GM21390 (cell line): ENCODE measurements around the gene NCK2.
A peak's percentile ranks its signal among the peaks of the same experiment; 100 is the strongest.

Experiments
- ATAC-seq: cut with Tn5 transposase; IDR thresholded peaks from one replicate; pipeline ENCODE4 v1.9.1; 2021; ENCODE audit not compliant: unreplicated experiment

NCK2 gene

DNA sequence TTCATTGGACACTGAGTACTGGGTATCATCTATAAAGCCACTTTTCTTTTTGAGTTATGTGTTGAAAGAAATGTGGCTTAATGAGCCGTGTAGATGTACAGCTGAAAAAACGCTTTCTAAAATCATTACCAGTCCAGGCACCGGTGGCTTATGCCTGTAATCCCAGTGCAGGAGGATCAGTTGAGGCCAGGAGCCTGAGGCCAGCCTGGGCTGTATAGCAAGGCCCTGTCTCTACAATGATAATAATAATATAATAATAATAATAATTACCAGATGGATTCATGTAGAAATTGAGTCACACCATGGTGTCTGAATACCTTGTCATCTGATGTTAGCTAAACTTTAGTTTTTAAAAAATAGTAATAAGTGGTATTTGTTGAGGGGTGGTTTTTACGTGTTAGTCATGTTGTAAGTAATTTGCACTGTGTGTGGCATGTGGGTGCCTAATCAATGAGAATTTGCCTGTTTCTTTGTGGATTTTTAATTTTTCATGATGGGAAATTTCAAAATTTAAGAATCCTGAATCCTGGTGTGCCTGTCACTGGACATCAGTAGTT lies 30.1 kb downstream of the NCK2 start:
- no peak for ATAC-seq

DNA sequence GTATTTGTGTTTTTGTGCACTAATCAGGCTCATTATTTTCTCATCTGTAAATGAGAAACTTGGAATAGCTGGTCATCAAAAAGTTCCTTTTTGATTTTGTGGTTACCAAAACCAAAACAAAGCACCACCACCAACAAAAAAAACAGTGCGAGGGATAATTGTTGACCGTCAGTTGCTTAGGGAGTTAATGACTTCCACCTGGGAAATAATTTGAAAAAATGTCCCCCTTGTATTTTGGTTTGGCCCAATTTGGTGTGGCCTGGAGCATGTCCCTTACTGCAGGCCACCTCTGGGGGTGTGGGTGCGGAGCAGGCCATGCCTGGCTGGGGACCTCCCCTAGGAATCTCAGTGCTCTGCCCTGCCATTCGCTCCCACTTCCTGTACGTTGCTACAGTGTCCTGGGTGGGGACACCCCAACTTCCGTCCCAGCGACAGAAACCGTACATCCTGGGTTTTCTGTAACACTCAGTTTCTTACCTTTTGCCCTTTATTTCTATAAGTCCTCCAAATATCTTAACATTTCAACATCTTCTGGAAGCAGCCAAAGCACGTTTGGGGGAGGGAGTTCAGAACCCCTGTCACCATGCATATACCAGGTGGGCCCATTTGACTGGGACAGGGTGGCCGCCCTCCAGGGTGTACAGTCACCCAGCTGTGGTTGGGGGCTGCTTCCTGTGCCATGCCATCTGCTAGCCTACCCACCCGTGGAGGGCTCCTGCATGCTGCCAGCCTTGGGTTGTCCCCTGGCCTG lies 31.3 kb downstream of the NCK2 start:
- peak; percentile 45 for ATAC-seq

DNA sequence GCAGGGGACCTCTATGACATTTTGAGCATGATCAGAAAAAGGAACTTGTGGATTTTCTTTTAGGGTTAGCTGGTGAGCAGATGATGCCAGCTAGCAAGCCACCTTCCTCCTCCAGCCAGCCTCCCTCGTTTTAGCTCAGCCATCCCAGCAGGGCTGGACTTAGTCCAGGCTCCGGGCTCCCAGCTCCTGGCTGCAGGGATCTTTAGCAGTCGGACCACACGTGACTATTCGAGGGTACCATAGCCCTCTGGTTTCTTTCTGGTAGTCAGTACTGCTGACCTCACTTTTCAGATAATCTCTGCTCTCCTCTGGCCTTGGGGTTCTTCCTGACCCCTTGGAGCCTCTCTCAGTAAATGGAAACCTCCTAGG lies 31.8 kb downstream of the NCK2 start:
- peak; percentile 24 for ATAC-seq

DNA sequence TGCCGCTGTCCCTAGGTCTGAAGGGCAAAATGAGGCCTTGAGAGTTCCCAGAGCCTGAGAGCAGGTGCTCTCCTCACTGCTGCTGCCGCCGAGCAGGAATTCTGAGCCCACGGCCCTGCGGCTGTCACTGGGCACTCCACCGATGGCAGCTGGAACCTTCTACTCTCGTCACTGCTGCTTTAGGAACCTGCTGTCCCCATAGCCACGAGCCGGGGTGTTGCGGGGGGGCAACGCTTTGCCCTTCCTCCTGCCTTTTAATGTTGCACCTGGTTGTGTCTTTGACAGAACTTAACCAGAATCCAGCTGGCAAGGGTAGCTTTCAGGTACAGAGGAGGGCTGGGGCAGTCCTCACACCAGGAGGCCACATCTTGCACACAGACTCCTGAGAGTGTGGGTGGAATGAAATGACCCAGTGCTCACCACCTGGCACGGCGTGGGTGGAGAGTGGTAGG lies 32.3 kb downstream of the NCK2 start:
- no peak for ATAC-seq

DNA sequence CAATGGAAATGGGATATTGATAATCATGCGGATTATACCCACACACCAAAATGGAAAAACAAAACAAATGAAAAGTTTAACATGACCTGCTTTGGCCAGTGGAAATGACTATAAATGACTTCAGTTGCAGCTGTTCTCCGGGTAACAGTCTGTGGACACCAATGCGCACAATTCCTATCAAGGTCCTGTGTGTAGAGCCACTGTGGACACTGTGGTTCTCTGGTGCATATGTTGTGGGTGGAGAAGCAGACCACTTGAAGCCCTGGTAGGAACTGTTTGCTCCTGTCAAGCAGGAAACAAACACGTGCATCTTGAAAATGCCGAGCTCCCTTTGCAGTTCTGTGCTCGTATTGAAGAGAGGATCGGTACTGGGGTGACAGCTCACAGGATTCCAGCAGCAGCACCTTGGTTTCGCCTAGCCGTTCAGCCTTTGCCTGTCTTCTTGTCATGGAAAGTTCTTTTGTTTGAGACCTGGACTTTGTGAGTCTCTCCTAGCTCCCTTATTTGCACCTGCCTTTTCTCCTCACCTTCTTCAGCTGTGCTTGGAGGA lies 32.9 kb downstream of the NCK2 start:
- no peak for ATAC-seq

DNA sequence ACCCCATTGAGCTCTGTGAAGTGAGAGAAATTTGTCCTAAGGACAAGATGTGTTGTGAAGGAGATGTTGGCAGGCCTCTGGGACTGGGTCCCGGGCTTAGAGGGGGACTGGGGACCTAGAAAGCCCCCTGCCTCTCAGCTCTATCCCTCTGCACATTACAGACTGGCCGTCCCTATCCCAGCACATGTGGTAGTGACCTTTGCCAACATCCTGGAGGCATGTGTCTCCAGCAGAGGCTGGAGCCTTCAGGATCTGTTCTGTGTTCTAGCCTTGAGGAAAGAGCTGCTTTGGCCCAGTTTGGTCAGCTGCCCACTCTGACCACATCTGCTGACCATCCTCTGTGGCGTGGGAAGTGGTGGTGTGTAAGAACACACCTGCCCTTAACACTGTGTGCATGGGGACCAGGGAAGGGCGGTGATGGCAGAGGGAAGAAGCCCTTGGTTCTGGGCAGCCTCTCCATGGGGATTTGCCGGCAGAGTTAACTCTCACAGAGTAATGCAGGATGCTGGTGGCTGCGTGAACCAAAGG lies 33.4 kb downstream of the NCK2 start:
- no peak for ATAC-seq

DNA sequence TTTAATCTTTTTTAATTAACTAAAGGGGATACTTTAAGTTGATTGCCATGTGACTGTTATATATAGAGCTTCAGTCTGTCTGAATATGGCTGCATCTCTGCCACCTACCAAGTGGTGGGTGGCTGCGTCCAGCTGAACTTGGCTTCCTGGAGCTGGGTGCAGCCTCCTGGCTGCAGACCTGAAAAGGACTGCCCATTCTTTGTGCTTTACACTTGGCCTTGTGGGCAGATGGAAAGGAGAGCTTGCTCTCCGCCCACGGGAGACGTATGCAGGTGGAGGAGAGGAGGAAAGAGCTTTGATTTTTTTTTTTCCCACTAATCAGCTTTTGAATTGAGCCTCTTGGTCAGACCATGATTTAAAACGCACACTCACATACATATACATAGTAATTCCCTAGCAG lies 34.7 kb downstream of the NCK2 start:
- no peak for ATAC-seq

DNA sequence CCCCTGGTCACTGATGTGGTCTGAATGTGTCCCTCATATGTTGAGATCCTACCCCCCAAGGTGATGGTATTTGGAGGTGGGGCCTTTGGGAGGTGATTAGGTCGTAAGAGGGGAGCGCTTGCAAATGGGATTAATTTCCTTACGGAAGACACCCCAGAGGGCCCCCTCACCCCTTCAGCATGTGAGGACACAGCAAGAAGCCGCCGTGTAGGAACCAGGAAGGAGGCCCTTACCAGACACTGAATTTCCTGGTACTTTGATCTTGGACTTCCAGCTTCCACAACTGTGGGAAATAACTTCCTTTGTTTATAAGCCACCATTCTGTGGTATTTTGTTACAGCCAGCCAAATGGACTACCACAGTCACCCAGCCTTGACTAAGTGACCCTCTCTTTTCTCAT lies 35.9 kb downstream of the NCK2 start:
- no peak for ATAC-seq

DNA sequence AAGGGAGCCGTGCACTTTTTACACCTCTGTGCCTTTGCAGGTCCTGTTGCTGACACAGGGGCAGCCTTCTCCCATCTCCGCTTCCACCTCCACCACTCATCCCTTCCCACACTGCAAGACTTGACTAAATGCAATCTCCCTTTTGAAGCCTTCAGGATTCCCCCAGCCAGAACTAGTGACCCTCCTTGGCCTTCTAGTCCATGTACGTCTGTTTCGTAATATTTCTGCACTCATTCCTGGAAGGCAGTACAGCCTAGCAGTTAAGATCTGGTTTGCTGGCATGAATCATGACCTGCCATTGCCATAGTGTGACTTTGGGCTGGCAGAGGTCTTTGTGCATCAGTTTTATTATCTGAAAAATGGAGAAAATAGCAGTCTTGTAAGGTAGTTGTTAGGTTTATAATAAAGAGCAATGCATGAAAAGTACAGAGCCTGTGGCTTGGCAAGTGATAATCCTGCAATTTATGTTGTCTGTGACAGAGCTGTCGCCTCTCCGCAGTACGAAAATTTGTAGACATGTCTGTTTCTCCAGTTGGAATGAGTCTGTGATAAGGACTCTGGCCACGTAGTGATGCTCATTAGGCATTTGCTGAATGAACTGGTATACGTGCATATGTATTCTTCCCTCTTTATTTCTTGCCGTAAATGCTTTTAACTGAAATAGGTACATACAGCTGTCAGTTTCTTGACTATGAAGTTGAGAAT lies 36.7 kb downstream of the NCK2 start:
- no peak for ATAC-seq

DNA sequence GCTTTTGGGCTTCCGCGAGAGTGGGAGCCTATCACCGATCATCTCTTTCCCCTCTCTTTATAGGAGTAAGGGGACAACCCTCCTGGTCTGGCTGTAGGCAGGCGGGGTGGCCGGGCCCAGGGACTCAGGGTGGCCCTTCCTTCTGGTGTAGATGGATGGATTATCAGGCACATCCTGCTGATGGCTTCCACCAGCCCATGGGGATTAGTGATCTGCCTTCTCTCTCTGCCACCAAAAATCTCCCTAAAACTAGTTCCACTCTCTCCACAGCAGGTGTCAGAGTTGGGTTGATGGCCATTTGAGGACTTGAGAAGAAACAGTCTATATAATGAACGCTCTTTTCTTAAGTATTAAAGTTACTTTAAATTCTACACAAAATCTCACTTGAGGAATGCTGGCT lies 37.4 kb downstream of the NCK2 start:
- no peak for ATAC-seq

DNA sequence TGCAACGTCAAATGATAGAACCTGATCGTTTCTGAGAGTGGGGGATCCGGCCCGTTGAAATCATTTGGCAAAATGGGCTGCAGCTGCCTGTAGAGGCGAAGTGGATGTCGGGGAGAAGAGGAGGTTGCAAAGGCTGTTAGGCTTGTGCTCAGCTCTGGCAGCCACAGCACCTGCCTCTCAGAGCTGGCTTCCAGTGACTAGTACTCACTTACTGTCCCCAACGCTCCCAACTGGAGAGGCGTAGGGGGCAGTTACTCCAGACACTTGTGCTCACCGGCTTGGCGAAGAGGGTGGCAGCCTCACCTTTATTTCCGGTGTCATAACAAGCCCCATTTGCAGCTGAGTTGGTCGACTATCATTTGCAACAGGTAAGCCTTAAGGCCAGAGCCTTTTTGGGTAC lies 37.9 kb downstream of the NCK2 start:
- no peak for ATAC-seq

DNA sequence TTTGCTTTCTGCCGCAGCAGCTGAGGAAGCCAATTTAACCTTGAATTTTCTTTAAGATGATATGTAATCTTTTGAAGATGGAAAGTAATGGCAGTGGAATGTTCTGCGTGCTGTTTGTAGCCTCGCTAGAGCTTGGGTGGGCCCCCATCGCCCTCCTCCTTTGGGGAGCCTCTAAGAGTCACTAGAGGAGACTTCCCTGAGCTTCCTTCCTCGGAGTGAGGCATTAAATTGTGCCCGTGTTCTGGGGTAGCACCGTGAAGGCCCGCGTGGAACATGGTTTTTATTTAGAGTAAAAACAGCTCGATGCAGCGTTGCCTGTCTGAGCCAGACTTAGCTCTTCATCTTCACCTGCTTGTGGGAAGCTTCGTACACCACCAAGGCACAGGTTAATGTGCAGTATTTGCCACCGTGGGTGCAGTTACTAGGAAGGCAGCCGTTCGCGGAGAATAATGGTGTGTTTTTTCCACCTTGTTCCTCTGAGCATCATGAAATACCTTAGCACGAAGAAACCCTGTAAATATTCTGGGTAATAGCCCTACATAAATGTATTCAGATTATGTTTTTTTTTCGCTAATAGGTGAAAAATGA lies 38.5 kb downstream of the NCK2 start:
- ATAC-seq, result no peak

DNA sequence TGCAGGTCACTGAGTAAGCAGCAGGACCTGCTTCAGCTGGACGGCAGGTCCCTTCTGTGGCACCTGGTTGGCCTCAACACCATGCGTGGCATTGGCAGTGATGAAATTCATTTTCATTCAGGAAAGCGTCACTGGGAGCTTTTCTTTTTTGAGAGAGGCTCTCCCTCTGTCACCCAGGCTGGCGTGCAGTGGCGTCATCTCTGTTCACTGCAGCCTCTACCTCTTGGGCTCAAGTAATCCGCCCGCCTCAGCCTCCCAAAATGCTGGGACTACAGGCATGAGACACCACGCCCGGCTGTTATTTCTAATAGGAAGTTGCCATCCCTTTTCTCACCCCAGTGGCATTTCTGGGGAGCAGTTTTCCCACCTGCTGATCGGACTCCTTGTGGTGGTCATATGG lies 39.3 kb downstream of the NCK2 start:
- ATAC-seq, result no peak

DNA sequence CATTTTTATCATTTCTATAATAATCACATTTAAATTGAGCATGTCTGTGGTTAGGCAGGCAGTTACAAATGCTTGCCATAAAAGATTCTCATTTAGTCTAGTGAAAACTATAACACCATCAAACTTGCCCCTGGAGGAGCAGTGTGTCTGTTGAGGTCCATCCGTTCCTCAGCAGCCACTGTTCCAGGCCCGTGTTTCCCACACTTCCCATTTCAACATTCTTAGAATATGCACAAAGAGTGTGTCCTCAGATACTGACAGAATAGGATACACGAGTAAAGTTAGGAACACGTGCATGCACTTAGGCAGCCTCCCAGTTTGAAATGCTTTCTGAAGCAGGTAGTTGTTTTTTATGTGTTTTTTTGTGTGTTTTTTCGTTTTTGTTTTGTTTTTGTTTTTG lies 39.9 kb downstream of the NCK2 start:
- ATAC-seq, result no peak

DNA sequence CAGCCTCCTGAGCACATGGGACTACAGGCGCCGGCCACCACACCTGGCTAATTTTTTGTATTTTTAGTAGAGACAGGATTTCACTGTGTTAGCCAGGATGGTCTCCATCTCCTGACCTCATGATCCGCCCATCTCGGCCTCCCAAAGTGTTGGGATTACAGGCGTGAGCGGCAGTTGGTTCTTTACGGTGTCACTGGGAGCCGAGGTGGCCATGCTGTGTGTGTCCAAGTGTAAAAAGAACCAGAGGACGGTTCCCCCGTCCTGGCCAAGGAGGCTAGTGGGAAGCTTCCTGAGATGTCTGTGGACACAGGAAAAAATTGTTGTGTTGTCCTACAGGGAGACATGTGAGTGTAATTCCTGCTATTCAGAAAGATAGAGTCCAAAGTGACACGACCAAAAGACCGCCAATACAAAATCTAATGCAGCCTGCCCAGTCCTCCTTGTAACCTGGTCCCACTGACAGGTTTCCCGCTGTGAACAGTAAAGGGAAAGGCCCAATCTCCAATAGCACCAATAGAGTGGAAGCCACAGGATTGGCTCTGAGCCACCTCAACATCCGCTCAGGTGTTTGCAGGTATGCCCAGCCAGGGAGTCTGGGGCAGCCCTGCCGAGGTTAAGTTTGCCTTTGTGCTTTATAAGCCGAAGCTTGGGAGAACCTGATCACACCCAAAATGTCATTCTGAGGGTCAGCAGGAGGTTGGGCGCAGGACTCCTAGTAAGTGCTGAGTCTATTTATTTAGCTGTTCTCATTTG lies 40.6 kb downstream of the NCK2 start:
- ATAC-seq, result no peak

DNA sequence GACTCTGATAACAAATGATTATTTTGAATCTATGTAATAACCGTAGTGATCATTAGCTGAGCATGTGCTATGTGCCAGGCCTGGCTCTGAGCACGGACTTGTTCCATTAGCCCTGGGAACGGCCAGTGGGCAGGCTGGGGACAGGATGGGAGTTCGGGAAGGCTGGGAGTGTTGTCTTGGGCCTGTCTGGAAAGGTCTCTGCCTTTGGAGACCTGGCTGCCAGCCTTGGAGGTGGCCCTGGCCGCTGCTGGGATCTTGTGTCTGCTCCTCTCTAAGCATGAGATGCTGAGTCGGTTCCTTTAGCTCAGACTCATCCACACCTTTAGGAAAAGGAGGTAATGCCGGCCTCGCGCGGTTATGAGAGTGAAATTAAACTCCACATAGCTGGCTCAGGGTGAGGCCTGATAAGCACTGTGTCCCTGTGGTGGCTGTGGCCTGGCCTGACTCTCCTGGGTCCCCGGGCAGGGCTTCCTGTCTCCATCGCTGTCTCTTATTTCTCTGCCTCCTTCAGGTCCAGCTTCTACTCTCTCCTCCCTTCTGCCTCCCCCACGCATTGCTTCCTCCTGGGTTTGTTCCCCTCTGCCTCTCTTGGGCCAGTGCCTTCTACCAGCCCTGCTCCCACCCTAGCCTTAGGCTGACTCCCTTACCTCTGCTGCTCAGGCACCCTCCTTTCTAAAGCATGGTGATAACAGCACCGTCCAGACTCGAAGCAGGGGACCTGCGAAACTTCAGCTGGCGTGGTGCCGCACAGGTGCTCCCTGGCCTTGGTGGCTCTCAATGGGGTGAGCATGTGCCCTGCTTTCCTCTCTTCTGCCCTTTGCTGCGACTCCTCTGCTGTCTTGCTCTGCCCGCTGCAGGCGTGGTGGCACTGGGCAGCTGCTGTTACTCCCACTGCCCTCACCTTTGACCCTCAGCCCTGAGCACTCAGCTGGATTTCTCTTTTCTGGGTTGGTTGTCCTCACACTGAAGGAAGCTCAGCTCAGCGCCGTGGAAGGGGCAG lies 41.8 kb downstream of the NCK2 start:
- ATAC-seq, result no peak

DNA sequence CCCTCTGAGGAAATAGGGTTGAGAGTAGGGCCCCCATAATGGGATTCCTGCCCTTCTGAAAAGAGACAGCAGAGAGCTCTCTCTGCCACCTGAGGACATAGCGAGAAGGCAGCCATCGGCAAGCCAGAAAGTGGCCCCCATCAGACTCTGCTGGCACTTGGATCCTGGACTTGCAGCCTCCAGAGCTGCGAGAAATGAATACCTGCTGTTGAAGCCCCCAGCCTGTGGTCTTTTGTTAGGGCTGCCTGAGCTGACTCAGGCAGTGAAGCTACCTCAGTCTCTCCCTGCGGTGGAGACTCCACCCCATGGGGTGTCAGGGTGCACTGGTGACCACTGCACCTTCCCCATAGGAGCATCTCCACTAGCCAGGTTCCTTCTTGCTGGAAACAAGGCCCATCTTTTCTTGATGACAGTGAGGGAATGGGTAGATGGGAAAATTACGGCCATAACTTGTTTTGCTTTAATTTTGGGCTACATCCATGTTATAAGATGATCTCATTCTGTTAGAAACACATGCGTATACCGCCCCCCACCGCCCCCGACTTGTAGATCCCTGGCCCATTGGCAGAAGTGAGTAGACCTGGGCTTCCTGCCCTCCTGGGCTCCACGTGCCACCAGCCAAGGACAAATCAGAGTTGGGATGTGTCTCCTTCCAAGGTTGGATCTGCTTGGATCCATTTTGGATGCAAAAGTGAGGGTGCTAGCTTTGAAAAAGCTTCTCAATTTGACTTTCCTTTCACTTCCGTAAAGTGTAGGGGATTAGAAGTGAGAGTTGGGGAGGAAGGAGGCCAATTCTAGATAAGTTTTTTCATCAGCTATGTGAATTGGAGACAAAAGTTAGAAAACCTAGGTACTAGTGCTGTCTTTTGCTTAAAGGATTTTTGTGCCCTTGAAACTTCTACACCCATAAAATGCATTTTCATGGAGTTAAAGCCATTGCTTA lies 42.9 kb downstream of the NCK2 start:
- ATAC-seq, result no peak

DNA sequence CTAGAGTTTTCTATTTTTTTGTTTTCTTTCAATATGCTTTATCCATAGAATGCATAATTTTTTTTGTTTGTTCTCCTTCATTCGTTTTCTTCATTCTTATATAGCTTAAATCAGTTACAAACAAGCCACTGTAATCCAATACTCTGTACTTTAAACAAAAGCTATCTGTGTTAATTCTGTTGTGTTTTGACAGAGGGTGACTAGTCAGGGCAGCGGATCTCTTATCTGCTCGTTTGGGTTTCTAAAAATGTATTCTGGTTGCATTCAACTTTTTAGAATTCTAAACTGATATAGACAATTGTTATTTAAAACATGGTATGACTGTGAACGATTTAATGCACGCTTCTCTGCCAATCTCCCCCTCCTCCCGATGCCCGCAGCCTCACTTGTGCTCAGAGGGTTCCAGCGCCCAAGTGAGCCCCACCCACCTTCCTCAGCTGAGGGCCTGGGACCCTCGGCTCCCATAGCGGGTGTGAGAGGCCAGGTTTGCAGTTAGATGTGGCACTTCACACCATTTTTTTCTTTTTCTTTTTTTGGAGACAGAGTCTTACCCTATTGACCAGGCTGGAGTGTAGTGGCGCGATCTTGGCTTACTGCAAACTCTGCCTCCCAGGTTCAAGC lies 44.1 kb downstream of the NCK2 start:
- no peak for ATAC-seq
